Astrocyte of the spinal cord (primary cell): ENCODE data around the gene SPPL3.
"Not testable (repeated sequence)": the region's sequence is repeated elsewhere in the genome, so short reads cannot be mapped to it uniquely, and the experiment has no call there.

Source experiments
- DNase-seq: peaks from one replicate; pipeline ENCODE4 v3.0.0; 2011; ENCODE audit warnings: low read depth, low spot score
- H3K4me3 ChIP-seq: 2 replicates; pipeline ENCODE4 v1.5.1; 2011; ENCODE audit warnings: low read depth, mild to moderate bottlenecking, low read length, moderate library complexity
- in situ Hi-C: cut with HindIII; loops from 2 replicates; pipeline ENCODE4 v1.10.0; 2017; ENCODE audit warnings: low sequenced_read_pairs
- TF ChIP-seq, protein P1 (sequence below): IDR thresholded peaks from 2 replicates; pipeline ENCODE4 v1.5.1; 2012; ENCODE audit warnings: low read depth, mild to moderate bottlenecking, low read length, inconsistent platforms

The SPPL3 gene

GRCh38 chr12:120844297-120844696, 59.9 kb downstream of the SPPL3 start:
- TF ChIP-seq, protein P1, sequence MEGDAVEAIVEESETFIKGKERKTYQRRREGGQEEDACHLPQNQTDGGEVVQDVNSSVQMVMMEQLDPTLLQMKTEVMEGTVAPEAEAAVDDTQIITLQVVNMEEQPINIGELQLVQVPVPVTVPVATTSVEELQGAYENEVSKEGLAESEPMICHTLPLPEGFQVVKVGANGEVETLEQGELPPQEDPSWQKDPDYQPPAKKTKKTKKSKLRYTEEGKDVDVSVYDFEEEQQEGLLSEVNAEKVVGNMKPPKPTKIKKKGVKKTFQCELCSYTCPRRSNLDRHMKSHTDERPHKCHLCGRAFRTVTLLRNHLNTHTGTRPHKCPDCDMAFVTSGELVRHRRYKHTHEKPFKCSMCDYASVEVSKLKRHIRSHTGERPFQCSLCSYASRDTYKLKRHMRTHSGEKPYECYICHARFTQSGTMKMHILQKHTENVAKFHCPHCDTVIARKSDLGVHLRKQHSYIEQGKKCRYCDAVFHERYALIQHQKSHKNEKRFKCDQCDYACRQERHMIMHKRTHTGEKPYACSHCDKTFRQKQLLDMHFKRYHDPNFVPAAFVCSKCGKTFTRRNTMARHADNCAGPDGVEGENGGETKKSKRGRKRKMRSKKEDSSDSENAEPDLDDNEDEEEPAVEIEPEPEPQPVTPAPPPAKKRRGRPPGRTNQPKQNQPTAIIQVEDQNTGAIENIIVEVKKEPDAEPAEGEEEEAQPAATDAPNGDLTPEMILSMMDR = no peak
- no peak overlapping the region for H3K4me3 ChIP-seq
- DNase-seq = no peak
- in situ Hi-C loops = no loop called here

- in situ Hi-C loops = no loop called here
Observed at GRCh38 chr12:120843472-120843871, 60.7 kb downstream of the SPPL3 start.

DNA sequence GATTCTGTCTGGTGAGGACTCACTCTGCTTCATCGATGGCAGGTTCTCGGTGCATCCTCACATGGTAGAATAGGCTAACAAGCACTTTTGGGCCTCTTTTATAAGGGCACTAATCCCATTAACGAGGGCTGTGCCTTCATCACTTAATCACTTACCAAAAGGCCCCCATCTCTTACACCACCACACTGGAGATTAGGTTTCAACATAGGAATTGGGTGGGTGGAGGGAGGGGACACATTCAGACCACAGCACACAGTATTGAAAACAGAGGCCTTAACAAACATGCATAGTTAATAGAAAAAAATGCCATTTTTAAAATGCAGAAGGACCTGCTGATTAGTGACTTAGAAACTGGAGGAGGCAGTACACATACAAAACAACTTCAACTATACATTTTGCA, 61.6 kb downstream of the SPPL3 start:
- no peak overlapping the region for H3K4me3 ChIP-seq
- in situ Hi-C loops = no loop called here
- TF ChIP-seq, protein P1 = no peak
- no peak for DNase-seq

More at GRCh38 chr12:120843472-120843871, 60.7 kb downstream of the SPPL3 start:
- no peak for DNase-seq
- TF ChIP-seq, protein P1 = no peak
- no peak overlapping the region for H3K4me3 ChIP-seq

DNA sequence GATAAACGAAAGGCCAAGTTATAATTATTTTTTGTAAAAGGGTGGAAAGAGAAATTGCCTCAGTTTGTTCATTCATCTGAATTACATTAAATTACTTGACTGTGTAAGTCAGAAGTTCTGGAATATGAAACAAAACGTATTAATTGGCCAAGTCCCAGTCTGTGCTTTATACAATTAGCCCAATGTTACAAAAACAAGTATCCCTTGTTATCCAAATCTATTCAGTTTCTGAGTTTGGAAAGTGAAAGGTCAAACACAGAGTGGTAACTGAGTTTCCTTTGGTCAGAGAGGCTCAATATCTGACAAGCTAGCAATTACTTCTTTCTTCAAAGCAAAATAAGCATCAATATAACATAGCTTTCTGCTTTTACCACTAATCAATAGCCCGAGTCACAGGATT, 62.6 kb downstream of the SPPL3 start:
- TF ChIP-seq, protein P1 = no peak
- in situ Hi-C loops = no loop called here
- no peak overlapping the region for H3K4me3 ChIP-seq
- no peak for DNase-seq

GRCh38 chr12:120839503-120839902, 64.7 kb downstream of the SPPL3 start:
- H3K4me3 ChIP-seq = no peak overlapping the region
- in situ Hi-C loops = no loop called here
- DNase-seq = no peak
- TF ChIP-seq, protein P1 = no peak

- H3K4me3 ChIP-seq, in situ Hi-C loops, DNase-seq: not testable (repeated sequence)
Observed at GRCh38 chr12:120838629-120839383, 65.4 kb downstream of the SPPL3 start.

DNA sequence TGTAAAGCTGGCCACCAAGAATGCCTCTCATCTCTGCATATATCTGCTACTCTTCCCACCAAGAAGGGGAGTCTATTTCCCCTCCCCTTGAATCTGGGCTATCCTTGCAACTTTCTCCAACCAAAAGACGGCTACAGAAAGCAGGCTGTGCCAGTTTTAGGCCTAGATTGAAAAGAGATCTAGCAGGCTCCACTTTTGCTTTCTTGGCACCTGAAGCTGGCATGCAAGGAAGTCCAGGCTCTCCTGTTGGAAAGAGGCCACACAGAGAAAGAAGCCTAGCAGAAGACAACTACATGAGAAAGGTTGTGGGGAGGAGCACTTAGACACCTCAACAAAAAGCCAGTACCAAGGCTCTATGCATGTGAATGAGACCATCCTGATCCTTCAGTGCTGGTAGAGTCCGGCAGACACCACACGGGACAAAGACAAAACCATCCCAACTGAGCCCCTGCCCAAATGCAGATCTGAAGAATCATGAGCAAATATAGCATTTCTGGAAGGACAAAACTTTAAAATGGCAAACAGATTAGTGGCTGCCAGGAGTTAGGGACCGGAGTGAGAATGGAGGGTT, 68.0 kb downstream of the SPPL3 start:
- no peak overlapping the region for H3K4me3 ChIP-seq
- TF ChIP-seq, protein P1 = no peak
- DNase-seq = no peak
- in situ Hi-C loops = no loop called here
